Stimulated activated CD8-positive, alpha-beta memory T cell treated with anti-CD3 and anti-CD28 coated beads, Interleukin-15, amount 100 ng/mL, for 4 hours (primary cell): ENCODE data around the gene AUP1.
"Not testable (repeated sequence)": the region's sequence is repeated elsewhere in the genome, so short reads cannot be mapped to it uniquely, and the experiment has no call there.

Experiments
- DNase-seq, 2 donors: peaks; one replicate each; pipeline ENCODE4 v3.0.0-alpha.2; 2020; ENCODE audit warnings: low read depth in 2 of 2

AUP1 gene

GRCh38 chr2:74498500-74499266 is 30.8 kb downstream of the AUP1 start:
- no peak for DNase-seq

GRCh38 chr2:74497777-74498499 is 31.6 kb downstream of the AUP1 start:
- no peak for DNase-seq

- no peak for DNase-seq
These were observed 32.3 kb downstream of the AUP1 start for GRCh38 chr2:74496997-74497776.

GRCh38 chr2:74495440-74495839 is 34.1 kb downstream of the AUP1 start:
- no peak for DNase-seq

- no peak for DNase-seq
These were observed 36.0 kb downstream of the AUP1 start for GRCh38 chr2:74493546-74493945.

GRCh38 chr2:74491648-74492544 is 37.6 kb downstream of the AUP1 start:
- no peak for DNase-seq

- DNase-seq = no peak
These were observed 39.6 kb downstream of the AUP1 start for GRCh38 chr2:74489906-74490305.

GRCh38 chr2:74488643-74489481 is 40.6 kb downstream of the AUP1 start:
- no peak for DNase-seq

GRCh38 chr2:74486141-74486540 is 43.4 kb downstream of the AUP1 start:
- no peak for DNase-seq

GRCh38 chr2:74483675-74484164 is 45.8 kb downstream of the AUP1 start:
- not testable (repeated sequence) for DNase-seq

- DNase-seq = peak; percentile 84 to 91
These were observed 46.5 kb downstream of the AUP1 start, which contains the start of the genes CCDC142 and TTC31 for GRCh38 chr2:74482801-74483674. CCDC142 (minus strand) TSS chr2:74482998; CDS start chr2:74482837, 161 bp downstream. TTC31 (plus strand) TSS chr2:74483081; CDS start chr2:74483096, 15 bp downstream.

- DNase-seq = peak; percentile 19 to 28
These were observed 47.3 kb downstream of the AUP1 start for GRCh38 chr2:74481961-74482800.

- DNase-seq = no peak
These were observed 48.1 kb downstream of the AUP1 start for GRCh38 chr2:74481431-74481830.
